Measurements from ENCODE around the gene EIF2A. TPM values are rescaled to one million over a fixed set of nuclear protein-coding genes. Genes with fewer than 3 reads are reported as not detected.
A peak's percentile ranks its signal among the peaks of the same experiment; 100 is the strongest.

Gene EIF2A
- total and polyA plus RNA-seq, 9 of the 15 experiments (the other 6 are each of a cell fraction or from before 2014, with no cell fraction given) = 106 to 192 (median 168) TPM

- TF ChIP-seq ZHX1 (conservative IDR thresholded peaks at IDR 0.05; ENCODE audit: low read length) (no peak), TARDBP (IDR thresholded peaks at IDR 0.05) (no peak), AFF1 (IDR thresholded peaks at IDR 0.05; ENCODE audit: low read depth in 1 of 2, partially characterized antibody in 2 of 2) (no peak), SRSF1 (IDR thresholded peaks at IDR 0.05; ENCODE audit: low read depth, low read length) (no peak), CBFA2T3 (IDR thresholded peaks at IDR 0.05) (peak; percentile 68), SRSF9 (IDR thresholded peaks at IDR 0.05; ENCODE audit: borderline replicate concordance, low read depth, low read length) (no peak), NFE2 (IDR thresholded peaks at IDR 0.05; ENCODE audit: low read depth) (peak; percentile 91), JUNB (CRISPR knock-in tag; conservative IDR thresholded peaks at IDR 0.05) (no peak), BACH1 (tag; IDR thresholded peaks at IDR 0.05) (no peak), ZNF696 (CRISPR knock-in tag; conservative IDR thresholded peaks at IDR 0.05) (no peak), RAD51 (IDR thresholded peaks at IDR 0.05; ENCODE audit: borderline replicate concordance, low read depth) (peak; percentile 67), ZNF518B (CRISPR knock-in tag; IDR thresholded peaks at IDR 0.05) (no peak), ZNF780A (CRISPR knock-in tag; IDR thresholded peaks at IDR 0.05) (no peak), HSF4 (CRISPR knock-in tag; IDR thresholded peaks at IDR 0.05; ENCODE audit: borderline replicate concordance) (no peak), HMG20A (CRISPR knock-in tag; conservative IDR thresholded peaks at IDR 0.05) (no peak), RFX1 (IDR thresholded peaks at IDR 0.05) (no peak), ZNF511 (CRISPR knock-in tag; IDR thresholded peaks at IDR 0.05) (no peak), SPI1 (IDR thresholded peaks at IDR 0.05; ENCODE audit: borderline replicate concordance, low read depth, low read length) (no peak), XRCC5 (IDR thresholded peaks at IDR 0.05; ENCODE audit: low read depth, low read length) (no peak)
Measured at GRCh38 chr3:150631515-150632221, 85.1 kb downstream of the EIF2A start (continued).
